Psoas muscle (tissue), 8 donors: ENCODE data around the gene UROC1. TPM values are rescaled to one million over a fixed set of nuclear protein-coding genes. Genes with fewer than 3 reads are reported as not detected.
A peak's percentile ranks its signal among the peaks of the same experiment; 100 is the strongest.

ENCODE experiments used
- ATAC-seq, 4 donors: fragments of 200-7000 bp; cut with Tn5 transposase; one replicate each; pipeline ENCODE4 v1.9.1; 2020; ENCODE audit warnings: moderate library complexity in 3 of 4, mild to moderate bottlenecking in 2 of 4
- DNase-seq, 2 donors: peaks; one replicate each; pipeline ENCODE4 v3.0.0-alpha.2; 2020
- H3K27ac ChIP-seq: fragments of 200-600 bp; one replicate; pipeline ENCODE4 v1.8.0; 2022
- H3K27me3 ChIP-seq, 3 donors: fragments of 200-600 bp in 1 of 3; one replicate each; pipeline versions ENCODE4 v1.6.1 to v1.8.0; 2013 to 2022; ENCODE audit warnings: low read length in 2 of 3, mild to moderate bottlenecking in 2 of 3, moderate library complexity in 1 of 3; ENCODE audit not compliant: insufficient read depth in 3 of 3
- H3K36me3 ChIP-seq, 2 donors: fragments of 200-600 bp in 1 of 2; one replicate each; pipeline versions ENCODE4 v1.6.1 to v1.8.0; 2013 to 2022; ENCODE audit warnings: low read depth in 1 of 2, mild to moderate bottlenecking in 1 of 2, moderate library complexity in 1 of 2; ENCODE audit not compliant: insufficient read depth in 1 of 2
- H3K4me1 ChIP-seq: fragments of 200-600 bp; one replicate; pipeline ENCODE4 v1.8.0; 2022
- H3K4me3 ChIP-seq: fragments of 200-600 bp; one replicate; pipeline ENCODE4 v1.8.0; 2022; ENCODE audit warnings: mild to moderate bottlenecking
- H3K9me3 ChIP-seq: fragments of 200-600 bp; one replicate; pipeline ENCODE4 v1.8.0; 2022
- WGBS, 3 donors: extraction: QIAGEN DNeasy Blood & Tissue Kit; methylation state at CpG; one replicate each; pipeline versions ENCODE4 v1.1.6 to v1.1.7; 2013; 5-methylcytosine and 5-hydroxymethylcytosine counted together
- intact Hi-C, 2 donors: fragments of 100-400 bp; cut with DNase I; formaldehyde crosslinking; loops; one replicate each; pipeline versions ENCODE4 v1.11.0 to v1.14.2; 2022
- polyA plus RNA-seq, 3 donors: library from polyadenylated mRNA; stranded (reverse); fragments of 200-250 nt; gene quantifications; one replicate each; pipeline ENCODE4 v1.2.3, GENCODE V29; 2013
- total RNA-seq, 4 donors: library from RNA; stranded (reverse); fragmentation: NEBNext Ultra II Directional in 2 of 4; extraction: Animal tissue kit (Norgen Biotek cat#: 25700) in 2 of 4; gene quantifications; one replicate each; pipeline versions ENCODE4 v1.2.1 to v1.2.4, GENCODE V29; 2021 to 2023
- TF ChIP-seq, protein P1 (sequence below): fragments of 200-600 bp; IDR thresholded peaks from one replicate; pipeline ENCODE4 v1.8.0; 2022; ENCODE audit warnings: antibody characterized with exemption
- donor health status: healthy with polysubstance abuse.
- donor health status: DM: no; HTN: no; CAD: no; lungs with moderate emphysema.
- donor health status: Bipolar disorder and iron deficiency.
- donor health status: healthy.
- donor health status: DM: yes; HTN: yes; CAD: no.
- donor health status: DM: no; HTN: no; CAD: no.
- donor health status: DM: no; HTN: no; CAD: no.
- donor health status: DM: yes; HTN: yes; CAD: no.

Gene UROC1
- total and polyA plus RNA-seq, 7 donors, result 0.03 to 0.13 (median 0.08) TPM; not detected in 4

DNA sequence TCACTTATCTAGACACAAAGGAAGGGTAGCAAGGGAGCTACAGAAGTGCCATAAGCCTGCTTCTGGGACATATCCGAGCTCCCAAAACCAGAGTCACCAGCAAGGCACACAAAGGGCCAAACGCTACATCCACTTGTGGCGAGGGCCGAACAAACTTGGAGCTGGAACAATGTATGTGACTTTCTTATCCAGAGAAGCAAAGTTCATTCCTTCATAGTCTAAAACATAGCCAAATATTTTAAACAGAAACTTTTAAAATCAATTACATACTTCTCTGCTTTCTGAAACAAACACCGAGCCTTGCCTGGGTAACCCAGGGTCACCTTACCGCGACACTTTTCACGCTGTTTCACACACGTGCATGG lies 57.8 kb downstream of the UROC1 start:
- peaks cover 66% of the 10 kb centered on the region for H3K4me1 ChIP-seq
- no peaks in the 10 kb centered on the region for H3K27me3 ChIP-seq
- no peaks in the 10 kb centered on the region for H3K9me3 ChIP-seq
- DNase-seq (no peak), ATAC-seq (no peak)
- H3K27ac ChIP-seq, result peak overlapping the region; percentile 96
- no peak overlapping the region for H3K4me3 ChIP-seq
- intact Hi-C loops, result no loop called here
- TF ChIP-seq, protein P1, sequence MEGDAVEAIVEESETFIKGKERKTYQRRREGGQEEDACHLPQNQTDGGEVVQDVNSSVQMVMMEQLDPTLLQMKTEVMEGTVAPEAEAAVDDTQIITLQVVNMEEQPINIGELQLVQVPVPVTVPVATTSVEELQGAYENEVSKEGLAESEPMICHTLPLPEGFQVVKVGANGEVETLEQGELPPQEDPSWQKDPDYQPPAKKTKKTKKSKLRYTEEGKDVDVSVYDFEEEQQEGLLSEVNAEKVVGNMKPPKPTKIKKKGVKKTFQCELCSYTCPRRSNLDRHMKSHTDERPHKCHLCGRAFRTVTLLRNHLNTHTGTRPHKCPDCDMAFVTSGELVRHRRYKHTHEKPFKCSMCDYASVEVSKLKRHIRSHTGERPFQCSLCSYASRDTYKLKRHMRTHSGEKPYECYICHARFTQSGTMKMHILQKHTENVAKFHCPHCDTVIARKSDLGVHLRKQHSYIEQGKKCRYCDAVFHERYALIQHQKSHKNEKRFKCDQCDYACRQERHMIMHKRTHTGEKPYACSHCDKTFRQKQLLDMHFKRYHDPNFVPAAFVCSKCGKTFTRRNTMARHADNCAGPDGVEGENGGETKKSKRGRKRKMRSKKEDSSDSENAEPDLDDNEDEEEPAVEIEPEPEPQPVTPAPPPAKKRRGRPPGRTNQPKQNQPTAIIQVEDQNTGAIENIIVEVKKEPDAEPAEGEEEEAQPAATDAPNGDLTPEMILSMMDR, result no peak
- 61 to 85% (median 74%) methylated on average over 9 of the region's 9 CpGs for WGBS, 3 donors
- H3K36me3 ChIP-seq, result peaks cover 7 to 92% of the 10 kb centered on the region in 2 donors

DNA sequence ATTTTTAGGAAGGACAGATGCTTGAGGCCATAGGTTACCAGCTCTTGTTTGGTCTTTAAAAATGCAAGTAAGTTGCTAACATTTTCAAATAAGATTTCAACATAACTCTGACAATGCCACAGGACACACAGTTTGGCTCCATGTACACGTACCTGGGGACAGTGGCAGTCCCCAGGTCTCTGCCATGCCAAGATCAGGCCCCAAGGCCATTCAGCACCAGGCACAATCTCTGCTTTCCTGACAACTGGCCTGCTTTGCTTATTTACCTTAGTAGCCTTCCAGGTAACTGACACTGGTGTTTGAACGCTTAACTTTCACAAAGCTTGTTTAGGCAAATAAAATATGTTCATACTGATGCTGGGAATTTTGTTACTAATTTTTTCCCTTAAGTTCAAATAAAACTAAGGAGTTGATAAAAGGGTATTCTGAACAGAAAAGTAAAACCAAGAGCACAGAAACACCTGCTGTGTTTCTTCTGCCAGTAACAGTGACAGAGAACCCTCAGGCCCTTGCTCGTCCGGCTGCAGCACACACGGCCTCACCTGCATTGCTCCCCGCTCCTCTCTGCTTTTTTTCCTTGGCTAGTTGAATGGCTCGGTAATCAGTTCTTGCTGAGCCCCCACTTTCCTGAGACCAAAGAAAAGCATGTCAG lies 58.3 kb downstream of the UROC1 start:
- Histone ChIP-seq H3K9me3 (no peaks in the 10 kb centered on the region), H3K4me3 (no peak overlapping the region), H3K27me3 (no peaks in the 10 kb centered on the region), H3K4me1 (peaks cover 66% of the 10 kb centered on the region), H3K36me3 (peaks cover 8 to 92% of the 10 kb centered on the region in 2 donors), H3K27ac (peak overlapping the region; percentile 96)
- intact Hi-C loops, result no loop called here
- no peak for ATAC-seq
- 44 to 62% (median 56%) methylated on average over 7 of the region's 7 CpGs for WGBS, 3 donors
- TF ChIP-seq, protein P1, result no peak
- peak in 1 of 2 donors; percentile 10 for DNase-seq

DNA sequence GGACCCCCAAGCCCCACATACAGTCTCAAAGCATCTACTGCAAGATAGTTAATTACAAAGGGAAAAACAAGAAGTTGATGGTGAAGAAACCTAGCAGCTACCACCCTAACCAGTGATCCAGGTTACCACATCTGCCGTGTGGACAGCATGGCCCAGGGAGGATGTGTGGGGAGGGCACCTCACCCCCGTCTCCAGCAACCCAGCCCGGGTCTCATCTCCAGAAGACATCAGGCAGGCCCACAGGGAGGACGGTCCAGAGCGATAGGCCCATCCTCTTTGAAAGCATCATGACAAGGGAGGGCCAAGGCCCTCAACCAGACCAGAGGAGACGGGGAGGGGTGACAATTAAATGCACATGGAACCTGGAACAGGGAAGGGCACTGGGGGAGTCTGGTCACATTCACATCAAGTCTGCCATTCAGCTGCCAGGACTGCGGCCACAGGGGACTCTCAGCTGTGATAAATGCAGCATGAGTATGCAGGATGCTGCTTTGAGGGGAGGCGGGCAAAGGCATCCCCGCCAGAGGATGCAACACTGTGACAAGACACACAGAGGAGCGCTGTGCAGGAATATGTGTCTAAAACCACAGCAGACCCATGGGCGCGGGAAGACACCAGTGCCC lies 60.7 kb downstream of the UROC1 start:
- Histone ChIP-seq H3K27me3 (no peaks in the 10 kb centered on the region), H3K4me1 (peaks cover 48% of the 10 kb centered on the region), H3K4me3 (no peak overlapping the region), H3K9me3 (no peaks in the 10 kb centered on the region), H3K27ac (no peak overlapping the region), H3K36me3 (peaks cover 7 to 91% of the 10 kb centered on the region in 2 donors)
- TF ChIP-seq, protein P1, result no peak
- WGBS, 3 donors, result 81 to 90% (median 87%) methylated on average over 12 of the region's 12 CpGs
- intact Hi-C loops, result no loop called here
- DNase-seq, result peak in 1 of 2 donors; percentile 38
- no peak for ATAC-seq

DNA sequence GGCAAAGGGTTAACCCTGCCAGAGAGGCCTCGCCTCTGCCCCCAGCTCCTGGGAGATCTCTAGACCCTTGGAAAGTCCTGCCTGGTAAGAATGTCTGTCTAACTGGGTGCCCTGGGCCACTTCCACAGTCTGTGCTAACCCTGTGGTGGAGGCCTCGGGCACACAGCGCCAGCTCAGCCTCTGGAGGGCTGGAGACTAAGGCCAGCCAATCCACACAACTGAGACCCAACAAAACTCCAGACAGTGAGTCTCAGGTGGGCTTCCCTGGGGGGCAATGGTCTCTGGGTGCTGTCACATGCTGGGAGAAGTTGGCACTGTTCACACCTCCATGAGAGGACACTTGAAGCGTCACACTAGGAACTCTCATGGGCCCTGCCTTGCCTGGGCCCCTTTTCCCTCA lies 61.4 kb downstream of the UROC1 start:
- DNase-seq, result peak in 1 of 2 donors; percentile 48
- TF ChIP-seq, protein P1, result no peak
- no peaks in the 10 kb centered on the region for H3K9me3 ChIP-seq
- no peak overlapping the region for H3K4me3 ChIP-seq
- no peak for ATAC-seq
- peaks cover 4 to 91% of the 10 kb centered on the region in 2 donors for H3K36me3 ChIP-seq
- 69 to 96% (median 86%) methylated on average over 4 of the region's 4 CpGs for WGBS, 3 donors
- H3K4me1 ChIP-seq, result peaks cover 44% of the 10 kb centered on the region
- intact Hi-C loops, result no loop called here
- no peak overlapping the region for H3K27ac ChIP-seq
- H3K27me3 ChIP-seq, result no peaks in the 10 kb centered on the region
